Loucy (cell line): ENCODE data around the gene ADIPOR1.

Experiments
- H2AFZ ChIP-seq: fragments of 200-600 bp; sonication (generic); 2 replicates; pipeline ENCODE4 v1.6.0; 2016; ENCODE audit warnings: antibody characterized with exemption, mild to moderate bottlenecking, low read length, moderate library complexity
- H3F3A ChIP-seq: fragments of 200-600 bp; 2 replicates; pipeline ENCODE4 v1.6.0; 2016; ENCODE audit warnings: antibody characterized with exemption, low read depth, mild to moderate bottlenecking
- H3K27me3 ChIP-seq: fragments of 200-600 bp; sonication (generic); 2 replicates; pipeline ENCODE4 v1.6.1; 2014; ENCODE audit warnings: low read length, mild to moderate bottlenecking; ENCODE audit not compliant: insufficient read depth, poor library complexity, severe bottlenecking
- H3K36me3 ChIP-seq: fragments of 200-600 bp; sonication (generic); 2 replicates; pipeline ENCODE4 v1.6.1; 2016; ENCODE audit warnings: low read length; ENCODE audit not compliant: insufficient read depth
- H3K4me1 ChIP-seq: fragments of 200-600 bp; sonication (generic); 2 replicates; pipeline ENCODE4 v1.5.1; 2014; ENCODE audit warnings: low read length, mild to moderate bottlenecking; ENCODE audit not compliant: insufficient read depth, poor library complexity, severe bottlenecking
- H3K4me2 ChIP-seq: fragments of 200-600 bp; sonication (generic); 2 replicates; pipeline ENCODE4 v1.6.0; 2014; ENCODE audit warnings: antibody characterized with exemption, low read length, low read depth, mild to moderate bottlenecking; ENCODE audit not compliant: poor library complexity, severe bottlenecking
- H3K4me3 ChIP-seq: fragments of 200-600 bp; sonication (generic); 2 replicates; pipeline ENCODE4 v1.5.1; 2014; ENCODE audit warnings: low read length, mild to moderate bottlenecking, mixed read lengths; ENCODE audit not compliant: poor library complexity, severe bottlenecking
- H3K79me2 ChIP-seq: fragments of 200-600 bp; sonication (generic); 2 replicates; pipeline ENCODE4 v1.6.1; 2014; ENCODE audit warnings: low read length; ENCODE audit not compliant: insufficient read depth
- H3K9ac ChIP-seq: fragments of 200-600 bp; sonication (generic); 2 replicates; pipeline ENCODE4 v1.6.0; 2014; ENCODE audit warnings: mild to moderate bottlenecking, low read depth, low read length, moderate library complexity; ENCODE audit not compliant: poor library complexity, severe bottlenecking
- H3K9me2 ChIP-seq: fragments of 200-600 bp; sonication (generic); replicated peaks from 2 replicates; pipeline ENCODE4 v1.6.1; 2016; ENCODE audit warnings: low read depth, low read length, mixed read lengths
- H3K9me3 ChIP-seq: fragments of 200-600 bp; sonication (generic); 2 replicates; pipeline ENCODE4 v1.6.1; 2014; ENCODE audit warnings: mild to moderate bottlenecking, antibody characterized with exemption, low read length, low read depth; ENCODE audit not compliant: insufficient read depth
- H4K20me1 ChIP-seq: fragments of 200-600 bp; sonication (generic); 2 replicates; pipeline ENCODE4 v1.6.0; 2014; ENCODE audit warnings: antibody characterized with exemption, low read length, mild to moderate bottlenecking; ENCODE audit not compliant: insufficient read depth, poor library complexity, severe bottlenecking
- CTCF ChIP-seq: fragments of 200-600 bp; sonication (generic); conservative IDR thresholded peaks from 2 replicates; pipeline ENCODE4 v1.5.1; 2014; ENCODE audit warnings: mild to moderate bottlenecking, antibody characterized with exemption, low read length
- EZH2phosphoT487 ChIP-seq: fragments of 200-600 bp; IDR thresholded peaks from 2 replicates; pipeline ENCODE4 v1.6.1; 2018; ENCODE audit warnings: antibody characterized with exemption, mild to moderate bottlenecking, moderate library complexity, borderline replicate concordance

Gene ADIPOR1

GRCh38 chr1:202998836-202999750 lies 41.0 kb upstream of the ADIPOR1 start:
- Histone ChIP-seq H3K9ac (peak overlapping the region; percentile 38), H3K4me2 (peak overlapping the region; percentile 54), H3K4me3 (peak overlapping the region; percentile 31), H4K20me1 (no peaks in the 10 kb centered on the region), H3K9me3 (no peaks in the 10 kb centered on the region), H3K36me3 (no peaks in the 10 kb centered on the region), H3K79me2 (no peaks in the 10 kb centered on the region), H3K4me1 (peaks cover 16% of the 10 kb centered on the region), H3F3A (no peaks in the 10 kb centered on the region), H3K9me2 (no peaks in the 10 kb centered on the region), H2AFZ (peak overlapping the region; percentile 68), H3K27me3 (no peaks in the 10 kb centered on the region)
- TF ChIP-seq EZH2phosphoT487 (no peak), CTCF (peak; percentile 90)

- no peaks in the 10 kb centered on the region for H3K36me3 ChIP-seq
- no peaks in the 10 kb centered on the region for H3K27me3 ChIP-seq
- no peak overlapping the region for H3K9ac ChIP-seq
- H3K79me2 ChIP-seq: no peaks in the 10 kb centered on the region
- no peaks in the 10 kb centered on the region for H3K9me3 ChIP-seq
- H3F3A ChIP-seq: no peaks in the 10 kb centered on the region
- H4K20me1 ChIP-seq: no peaks in the 10 kb centered on the region
- H3K4me2 ChIP-seq: no peak overlapping the region
- H3K9me2 ChIP-seq: no peaks in the 10 kb centered on the region
- H3K4me1 ChIP-seq: peaks cover 13% of the 10 kb centered on the region
- no peak for TF ChIP-seq EZH2phosphoT487
- no peak for TF ChIP-seq CTCF
- H2AFZ ChIP-seq: no peak overlapping the region
- no peak overlapping the region for H3K4me3 ChIP-seq
Observed at GRCh38 chr1:202994756-202995155, 36.6 kb upstream of the ADIPOR1 start.

GRCh38 chr1:202991112-202991511 lies 33.0 kb upstream of the ADIPOR1 start:
- Histone ChIP-seq H3F3A (no peaks in the 10 kb centered on the region), H3K4me3 (no peak overlapping the region), H3K4me2 (no peak overlapping the region), H2AFZ (no peak overlapping the region), H3K9me3 (no peaks in the 10 kb centered on the region), H3K36me3 (no peaks in the 10 kb centered on the region), H3K79me2 (no peaks in the 10 kb centered on the region), H3K27me3 (no peaks in the 10 kb centered on the region), H3K9me2 (no peaks in the 10 kb centered on the region), H4K20me1 (no peaks in the 10 kb centered on the region), H3K9ac (no peak overlapping the region), H3K4me1 (peaks cover 4% of the 10 kb centered on the region)
- TF ChIP-seq EZH2phosphoT487: no peak
- no peak for TF ChIP-seq CTCF
